Measurements from ENCODE around the gene TYRP1.
"Not testable (repeated sequence)": the region's sequence is repeated elsewhere in the genome, so short reads cannot be mapped to it uniquely, and the experiment has no call there.

TYRP1 gene, protein sequence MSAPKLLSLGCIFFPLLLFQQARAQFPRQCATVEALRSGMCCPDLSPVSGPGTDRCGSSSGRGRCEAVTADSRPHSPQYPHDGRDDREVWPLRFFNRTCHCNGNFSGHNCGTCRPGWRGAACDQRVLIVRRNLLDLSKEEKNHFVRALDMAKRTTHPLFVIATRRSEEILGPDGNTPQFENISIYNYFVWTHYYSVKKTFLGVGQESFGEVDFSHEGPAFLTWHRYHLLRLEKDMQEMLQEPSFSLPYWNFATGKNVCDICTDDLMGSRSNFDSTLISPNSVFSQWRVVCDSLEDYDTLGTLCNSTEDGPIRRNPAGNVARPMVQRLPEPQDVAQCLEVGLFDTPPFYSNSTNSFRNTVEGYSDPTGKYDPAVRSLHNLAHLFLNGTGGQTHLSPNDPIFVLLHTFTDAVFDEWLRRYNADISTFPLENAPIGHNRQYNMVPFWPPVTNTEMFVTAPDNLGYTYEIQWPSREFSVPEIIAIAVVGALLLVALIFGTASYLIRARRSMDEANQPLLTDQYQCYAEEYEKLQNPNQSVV

DNA sequence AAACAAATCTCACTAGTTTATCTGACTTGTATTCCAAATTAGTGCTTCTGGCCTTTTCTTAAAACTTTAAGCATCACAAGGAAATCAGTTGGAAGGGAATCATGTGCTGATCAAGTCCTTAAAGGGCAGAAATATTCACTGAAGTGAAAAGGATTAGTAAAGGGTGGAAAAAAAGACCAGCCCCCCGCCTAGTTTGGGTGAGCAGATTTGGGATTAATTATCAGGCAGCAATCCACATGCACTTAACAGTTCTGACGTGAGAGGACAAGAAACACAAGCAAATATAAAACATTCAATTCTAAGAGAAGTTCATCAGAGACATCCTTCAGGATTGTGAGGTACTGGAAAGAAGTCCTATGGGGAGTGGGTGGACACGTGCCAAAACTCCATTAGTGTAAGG, at the start of gene TYRP1:
TYRP1 (plus strand) TSS at position 245 of the 400 bp plus-strand sequence. CDS start 612 bp downstream, outside the sequence.
- DNase-seq = no peak

DNA sequence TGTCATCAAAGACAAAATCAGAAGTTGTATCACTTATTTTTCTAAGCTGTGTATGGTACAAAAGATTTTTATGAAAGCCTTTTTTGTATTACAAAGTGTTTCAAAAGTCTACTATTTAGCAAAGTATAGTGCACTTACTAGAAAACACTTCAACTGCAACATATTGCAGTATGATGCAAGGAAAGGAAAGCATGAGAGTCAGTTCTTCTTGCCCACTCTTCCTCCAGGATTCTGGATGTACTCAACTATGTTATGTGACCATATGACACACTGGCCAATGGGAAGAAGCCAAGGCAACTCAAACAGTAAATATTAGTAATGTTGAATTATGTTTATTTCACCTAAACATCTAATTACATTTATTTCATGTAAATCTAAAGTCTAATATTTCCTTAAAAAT, 49.5 kb upstream of the TYRP1 start:
- no peak for DNase-seq

DNA sequence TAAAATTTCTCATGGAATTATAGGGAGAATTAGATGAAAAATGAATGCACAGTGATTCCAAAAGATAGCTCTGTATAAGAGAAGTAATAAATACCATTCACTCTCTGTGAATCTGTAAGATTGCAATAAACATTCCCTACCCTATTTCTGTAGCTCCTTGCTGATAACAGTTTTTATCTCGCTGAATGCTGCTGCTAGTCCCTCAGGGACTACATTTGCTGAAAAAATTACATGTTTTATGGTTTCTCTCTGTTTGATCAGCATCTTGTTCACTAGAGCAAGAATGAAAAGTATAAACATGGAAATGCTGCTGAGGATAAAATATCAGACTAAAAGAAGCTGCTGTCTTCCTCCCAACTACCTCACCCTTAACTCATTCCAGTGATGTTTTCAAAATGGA, 44.3 kb upstream of the TYRP1 start:
- DNase-seq = no peak

DNA sequence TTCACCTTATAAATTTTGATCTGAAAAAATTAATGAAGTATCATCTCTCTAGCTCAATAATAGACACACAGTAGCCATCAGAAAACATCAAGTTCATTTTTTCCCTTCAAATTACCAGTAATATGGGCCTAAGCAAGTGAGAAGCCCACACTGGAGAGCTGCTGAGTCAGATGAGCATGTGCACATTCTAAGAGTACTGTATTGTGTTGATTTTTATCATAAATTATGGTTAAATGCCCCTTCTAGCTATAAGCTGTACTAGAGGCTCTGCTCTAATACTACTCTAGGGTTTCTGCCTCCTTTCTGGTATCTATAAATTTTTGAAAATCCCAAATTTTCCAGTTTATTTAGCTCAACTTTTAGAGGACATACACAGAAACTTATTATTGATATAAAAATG, 42.1 kb upstream of the TYRP1 start:
- no peak for DNase-seq

DNA sequence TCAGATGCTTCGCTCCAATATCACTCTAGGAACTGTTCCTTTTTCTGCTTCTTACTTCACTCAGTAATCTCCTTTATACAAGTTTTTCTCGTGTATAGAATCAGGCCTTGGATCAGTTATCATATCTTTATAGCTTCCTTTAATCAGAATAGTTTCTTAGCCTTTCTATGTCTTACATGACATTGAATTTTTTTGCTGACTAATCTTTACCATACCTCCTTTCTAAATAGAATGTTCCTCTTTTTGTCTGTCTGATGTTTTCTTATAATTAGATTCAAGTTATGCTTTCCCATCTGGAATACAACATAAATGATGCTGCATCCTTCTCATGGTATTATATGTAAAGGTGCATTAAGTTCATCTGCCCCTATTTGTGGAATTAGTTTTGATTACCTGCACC, 40.2 kb upstream of the TYRP1 start:
- DNase-seq = no peak

DNA sequence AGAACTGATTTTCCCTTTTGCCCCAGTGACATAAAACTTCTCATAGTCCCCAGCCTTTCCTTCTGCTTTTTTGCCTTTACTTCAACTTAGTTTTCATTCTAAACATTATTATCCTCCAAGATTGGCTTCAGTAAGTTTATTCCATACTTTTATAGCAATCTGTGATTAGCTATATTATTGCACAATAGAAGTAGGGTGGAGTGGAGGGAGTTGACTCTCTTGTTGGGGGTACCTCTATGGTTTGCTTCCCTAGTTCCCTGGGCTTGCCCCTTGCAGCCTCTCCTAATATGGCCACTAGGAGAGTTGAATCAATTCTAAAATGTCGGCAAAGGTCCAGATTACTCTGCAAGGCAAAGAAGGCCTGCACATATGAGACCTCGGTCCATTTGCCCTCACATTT, 36.4 kb upstream of the TYRP1 start:
- DNase-seq = no peak

DNA sequence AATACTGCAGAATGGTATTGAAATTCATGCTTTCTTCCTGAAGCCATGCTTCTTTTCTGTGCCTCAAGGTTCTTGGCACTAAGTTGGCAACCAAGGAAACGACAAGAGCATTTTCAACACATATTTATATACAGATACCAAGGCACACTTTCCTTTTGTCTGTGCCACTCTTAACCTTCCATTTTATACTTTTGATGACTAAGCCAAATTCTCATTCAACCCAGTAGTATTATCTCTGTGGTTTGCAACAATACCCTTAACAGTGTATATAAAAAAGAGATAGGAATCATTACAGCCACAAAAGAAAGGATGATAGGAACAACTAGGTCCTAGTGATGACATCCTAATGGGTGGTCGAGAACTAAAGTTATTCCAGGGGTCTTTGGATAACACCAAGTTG, 36.0 kb upstream of the TYRP1 start:
- DNase-seq = no peak

DNA sequence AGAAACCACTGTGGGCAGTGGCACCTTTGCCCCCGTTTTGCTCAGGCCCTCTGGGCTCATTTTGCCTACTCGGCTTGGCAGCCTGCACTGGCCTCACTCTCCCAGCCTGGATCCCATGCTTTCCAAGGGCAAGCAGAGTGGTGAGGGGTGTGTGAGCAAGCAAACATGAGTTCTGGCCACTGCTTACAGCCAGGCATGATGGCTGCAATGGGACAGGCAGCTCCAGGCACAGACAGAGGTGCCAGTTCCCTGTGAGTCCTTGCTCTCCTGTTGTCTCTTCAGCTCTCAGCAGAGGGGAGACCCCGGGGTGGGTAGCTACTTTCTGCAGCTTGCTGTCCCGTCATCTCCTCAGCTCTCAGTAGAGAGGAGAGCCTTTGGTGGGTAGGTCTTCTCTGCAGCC, 35.2 kb upstream of the TYRP1 start:
- DNase-seq = no peak

DNA sequence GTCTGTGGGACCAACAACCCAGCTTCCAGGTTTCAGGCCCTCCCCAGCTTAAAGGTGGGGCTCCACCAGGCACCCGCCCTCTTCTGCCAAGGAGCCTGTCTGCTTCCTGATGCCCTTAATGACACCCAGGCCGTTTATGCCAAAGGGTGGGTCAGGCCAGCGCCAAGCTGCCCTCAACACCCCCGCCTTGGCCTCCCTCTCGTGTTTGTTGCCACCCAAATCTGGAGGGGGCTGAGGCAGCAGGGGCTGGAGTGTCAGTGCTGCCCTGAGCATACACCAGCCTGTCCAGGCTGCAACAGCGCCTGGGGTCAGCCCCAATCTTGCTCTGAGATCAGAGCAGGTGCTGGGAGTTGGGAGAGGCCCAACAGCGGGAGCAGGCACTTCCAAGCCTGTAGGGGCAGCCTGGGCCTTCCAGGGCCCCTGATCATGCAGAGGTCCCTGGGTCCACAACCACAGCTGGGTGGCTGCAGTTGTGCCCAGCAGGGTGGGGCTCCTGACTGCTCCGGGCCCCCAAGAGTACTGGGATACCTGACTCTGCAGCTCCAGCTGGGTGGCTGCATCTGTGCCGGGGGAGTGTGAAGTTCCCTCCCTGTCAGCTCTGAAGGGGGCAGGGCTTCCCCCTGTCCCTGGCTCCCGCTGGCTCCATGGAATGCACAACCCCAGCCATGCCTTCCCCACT, 34.5 kb upstream of the TYRP1 start:
- DNase-seq = no peak

DNA sequence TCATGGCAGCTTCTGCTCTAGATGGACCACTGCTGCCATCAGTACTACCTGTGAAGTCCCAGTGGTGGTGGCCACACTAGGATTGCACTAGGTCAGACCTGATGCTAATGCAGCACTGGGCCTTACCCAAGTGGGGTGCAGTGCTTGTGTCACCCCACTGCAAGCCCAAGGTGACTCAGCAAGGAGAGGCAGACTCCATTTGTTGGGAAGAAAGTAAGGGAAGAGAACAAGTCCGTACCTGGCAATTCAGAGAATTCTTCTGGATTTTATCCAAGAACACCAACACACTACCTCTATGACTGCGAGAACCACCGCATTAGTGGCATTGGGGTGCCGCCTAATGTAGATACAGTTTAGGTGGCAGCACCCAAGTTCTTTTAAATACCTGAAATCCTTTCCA, 34.0 kb upstream of the TYRP1 start:
- no peak for DNase-seq

DNA sequence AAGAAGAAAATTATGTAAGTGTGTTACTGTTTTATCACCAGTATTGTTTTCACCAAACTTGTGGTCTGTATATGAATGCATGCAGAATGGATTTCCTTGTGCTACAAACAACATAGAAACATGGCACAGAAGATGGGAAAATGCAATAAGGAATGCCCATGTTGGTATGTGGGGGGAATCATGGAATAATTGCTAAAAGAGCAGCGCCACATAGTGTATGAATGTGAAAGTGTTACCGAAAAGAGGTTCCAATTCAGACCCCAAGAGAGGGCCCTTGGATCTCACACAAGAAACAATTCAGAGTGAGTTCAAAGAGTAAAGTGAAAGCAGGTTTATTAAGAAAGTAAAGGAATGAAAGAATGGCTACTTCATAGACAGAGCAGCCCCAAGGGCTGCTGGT, 26.4 kb upstream of the TYRP1 start:
- DNase-seq = no peak

DNA sequence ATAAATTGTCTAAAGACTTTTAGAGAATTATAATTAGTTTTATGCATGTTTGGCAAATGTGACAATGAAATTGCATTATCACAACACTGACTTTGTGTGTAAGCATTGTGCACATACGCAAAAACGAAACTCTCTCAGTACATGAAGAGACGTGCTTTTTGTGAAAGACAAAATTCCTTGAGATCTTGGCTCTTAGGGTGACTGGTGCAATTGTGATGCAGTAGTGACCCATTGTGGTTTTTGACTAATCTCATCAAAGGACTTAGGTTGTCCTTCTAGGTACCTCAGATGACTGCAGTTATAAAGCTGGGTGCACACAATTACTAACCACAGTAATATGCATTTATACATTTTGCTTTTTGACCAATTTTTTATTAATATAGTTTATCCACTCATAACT, 25.3 kb upstream of the TYRP1 start:
- no peak for DNase-seq

DNA sequence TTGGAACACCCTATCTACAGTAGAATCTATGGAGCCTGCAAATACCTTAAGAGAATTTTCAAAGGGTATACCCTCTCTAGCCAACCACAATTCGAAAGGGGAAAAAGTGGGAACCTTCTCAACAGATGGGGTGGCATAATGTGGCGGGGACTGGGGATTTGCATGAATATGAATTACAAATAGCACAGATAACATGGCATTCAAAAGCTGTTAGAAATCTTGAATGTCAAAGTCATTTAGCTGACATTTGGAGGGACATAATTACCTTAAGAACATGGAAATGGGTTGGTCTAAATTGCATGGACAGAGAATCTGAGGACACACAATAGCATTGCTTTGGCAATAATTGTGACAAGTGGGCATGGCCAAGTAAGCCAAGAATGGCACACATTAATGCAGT, 23.2 kb upstream of the TYRP1 start:
- no peak for DNase-seq

DNA sequence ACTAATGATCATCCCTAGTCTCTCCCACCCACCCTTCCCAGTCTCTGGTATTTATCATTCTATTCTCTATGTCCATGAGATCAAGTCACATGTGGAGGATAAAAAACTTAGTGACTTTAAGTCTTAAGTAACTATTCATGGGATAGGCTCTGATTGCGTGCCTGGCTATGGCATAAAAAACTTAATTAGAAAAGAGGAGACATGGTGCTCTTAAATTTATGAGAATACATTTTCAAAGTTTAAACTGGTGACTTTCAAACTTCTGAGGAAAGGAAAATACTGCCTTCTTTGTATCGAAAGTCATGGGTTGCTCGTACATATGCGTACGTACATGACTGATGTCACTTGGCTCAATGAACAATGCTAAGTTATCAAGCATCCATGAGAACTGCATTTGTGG, 18.2 kb upstream of the TYRP1 start:
- no peak for DNase-seq

DNA sequence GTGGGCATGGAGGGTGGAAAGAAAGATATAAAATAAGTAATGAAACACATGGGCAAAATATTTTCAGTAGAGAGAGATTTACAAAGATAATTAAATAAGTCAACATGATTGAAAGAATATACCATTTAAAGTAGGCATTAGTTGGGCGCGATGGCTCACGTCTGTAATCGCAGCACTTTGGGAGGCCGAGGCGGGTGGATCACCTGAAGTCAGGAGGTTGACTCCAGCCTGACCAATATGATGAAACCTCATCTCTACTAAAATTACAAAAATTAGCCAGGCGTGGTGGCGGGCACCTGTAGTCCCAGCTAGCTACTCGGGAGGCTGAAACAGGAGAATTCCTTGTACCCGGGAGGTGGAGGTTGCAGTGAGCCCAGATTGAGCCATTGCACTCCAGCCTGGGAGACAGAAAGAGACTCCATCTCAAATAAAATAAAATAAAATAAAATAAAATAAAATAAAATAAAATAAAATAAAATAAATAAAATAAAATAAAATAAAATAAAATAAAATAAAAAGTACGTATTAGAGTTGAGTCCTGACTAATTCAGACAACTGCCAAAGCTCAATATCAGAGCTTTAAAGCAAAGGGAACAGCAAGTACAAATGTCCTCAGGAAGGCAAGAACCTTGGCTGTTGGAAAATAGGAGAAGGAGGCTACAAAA, 15.6 kb upstream of the TYRP1 start:
- DNase-seq = not testable (repeated sequence)

DNA sequence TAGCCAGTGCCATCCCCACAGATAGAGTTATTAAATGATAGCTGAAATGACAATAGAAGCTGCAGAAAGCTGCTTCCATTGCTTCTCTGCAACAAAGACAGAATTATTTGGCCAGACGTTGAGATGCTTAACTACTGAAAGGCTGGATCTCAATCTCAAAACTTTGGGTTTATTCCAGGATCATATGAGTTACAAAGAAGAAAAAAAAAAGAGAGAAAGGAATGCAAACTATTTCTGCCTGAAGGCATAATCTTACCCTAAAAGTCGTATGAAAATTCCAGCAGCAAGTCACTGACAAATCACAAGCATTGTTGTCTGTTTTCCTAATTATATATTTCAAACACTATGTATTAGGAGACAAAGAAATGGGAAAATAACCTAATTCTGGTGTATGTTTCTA, 12.8 kb upstream of the TYRP1 start:
- no peak for DNase-seq

DNA sequence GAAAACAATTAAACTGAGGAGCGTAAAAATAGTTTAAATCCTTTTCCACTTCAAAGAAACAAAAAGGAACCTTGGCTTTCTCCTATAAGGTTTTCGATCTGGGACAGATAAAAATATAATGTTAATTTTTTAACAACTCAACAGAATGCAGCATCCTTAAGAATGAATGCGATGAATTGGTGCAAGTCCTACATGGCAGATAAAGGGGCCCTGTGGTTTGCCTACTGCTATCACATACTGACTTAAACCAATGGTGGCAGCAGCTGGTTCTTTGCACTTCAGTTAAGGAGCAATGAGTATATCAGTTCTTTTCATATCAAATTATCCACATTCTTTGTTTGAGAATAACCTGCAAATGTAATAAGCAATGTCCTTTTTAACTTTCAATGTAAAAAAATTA, 12.4 kb upstream of the TYRP1 start:
- no peak for DNase-seq

DNA sequence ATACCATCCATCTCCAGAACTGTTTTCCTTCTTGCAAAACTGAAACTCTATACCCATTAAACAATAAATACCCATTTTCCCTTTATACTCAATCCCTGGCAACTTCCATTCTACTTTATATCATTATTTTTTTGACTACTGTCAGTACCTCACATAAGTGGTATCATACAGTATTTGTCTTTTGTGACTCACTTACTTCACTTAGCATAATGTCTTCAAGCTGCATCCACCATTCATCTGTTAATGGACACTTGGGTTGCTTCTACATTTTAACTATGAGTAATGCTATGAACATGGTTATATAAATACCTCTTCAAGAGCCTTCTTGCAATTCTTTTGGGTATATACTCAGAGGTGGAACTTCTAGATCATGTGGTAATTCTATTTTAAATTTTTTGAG, 11.6 kb upstream of the TYRP1 start:
- no peak for DNase-seq

DNA sequence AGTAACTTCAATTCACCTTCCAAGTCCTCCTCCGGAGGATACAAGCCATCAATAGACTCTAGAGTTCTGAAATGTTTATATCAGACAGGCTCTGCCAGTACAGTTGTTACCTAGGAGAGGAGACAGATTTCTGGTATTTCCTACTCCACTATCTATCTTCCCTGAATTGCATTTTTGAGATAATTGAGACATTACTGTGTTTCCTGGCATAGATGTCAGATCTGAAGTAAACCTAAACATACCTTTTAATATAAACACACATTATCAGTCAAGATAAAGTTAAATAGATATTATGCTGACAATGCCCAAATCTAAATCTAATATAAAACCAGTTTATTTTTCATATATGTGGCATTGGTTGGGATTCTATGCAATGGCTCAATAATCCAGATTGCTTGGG, 8.2 kb upstream of the TYRP1 start:
- no peak for DNase-seq

DNA sequence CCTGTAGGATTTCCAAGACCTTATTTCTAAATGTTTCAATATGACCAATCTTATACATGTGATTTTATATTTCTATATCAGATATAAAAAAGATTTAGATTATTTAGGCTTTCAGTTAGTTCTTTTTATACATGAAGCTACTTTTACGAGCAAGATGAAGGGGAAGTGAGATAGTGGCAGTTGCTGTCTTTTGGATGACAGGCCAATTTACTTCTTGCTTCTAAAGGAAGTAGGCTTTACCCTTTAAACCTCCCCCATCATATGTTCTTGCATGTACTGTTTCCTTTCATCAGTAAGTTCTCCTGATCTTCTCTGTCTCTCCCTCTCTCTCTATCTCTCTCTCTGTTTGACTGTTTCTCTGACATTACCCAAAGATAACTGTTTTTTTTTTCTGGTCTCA, 4.0 kb upstream of the TYRP1 start:
- no peak for DNase-seq

DNA sequence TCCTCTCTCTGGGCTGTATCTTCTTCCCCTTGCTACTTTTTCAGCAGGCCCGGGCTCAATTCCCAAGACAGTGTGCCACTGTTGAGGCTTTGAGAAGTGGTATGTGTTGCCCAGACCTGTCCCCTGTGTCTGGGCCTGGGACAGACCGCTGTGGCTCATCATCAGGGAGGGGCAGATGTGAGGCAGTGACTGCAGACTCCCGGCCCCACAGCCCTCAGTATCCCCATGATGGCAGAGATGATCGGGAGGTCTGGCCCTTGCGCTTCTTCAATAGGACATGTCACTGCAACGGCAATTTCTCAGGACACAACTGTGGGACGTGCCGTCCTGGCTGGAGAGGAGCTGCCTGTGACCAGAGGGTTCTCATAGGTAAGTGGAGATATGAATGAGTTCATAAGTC, 828 bp downstream of the TYRP1 start:
- no peak for DNase-seq

DNA sequence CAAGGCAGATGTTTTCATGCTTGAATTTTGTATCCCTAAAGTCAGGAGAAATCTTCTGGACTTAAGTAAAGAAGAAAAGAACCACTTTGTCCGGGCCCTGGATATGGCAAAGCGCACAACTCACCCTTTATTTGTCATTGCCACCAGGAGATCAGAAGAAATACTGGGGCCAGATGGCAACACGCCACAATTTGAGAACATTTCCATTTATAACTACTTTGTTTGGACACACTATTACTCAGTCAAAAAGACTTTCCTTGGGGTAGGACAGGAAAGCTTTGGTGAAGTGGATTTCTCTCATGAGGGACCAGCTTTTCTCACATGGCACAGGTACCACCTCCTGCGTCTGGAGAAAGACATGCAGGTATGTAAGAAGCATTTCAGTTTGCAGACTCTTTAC, 2.3 kb downstream of the TYRP1 start:
- no peak for DNase-seq

DNA sequence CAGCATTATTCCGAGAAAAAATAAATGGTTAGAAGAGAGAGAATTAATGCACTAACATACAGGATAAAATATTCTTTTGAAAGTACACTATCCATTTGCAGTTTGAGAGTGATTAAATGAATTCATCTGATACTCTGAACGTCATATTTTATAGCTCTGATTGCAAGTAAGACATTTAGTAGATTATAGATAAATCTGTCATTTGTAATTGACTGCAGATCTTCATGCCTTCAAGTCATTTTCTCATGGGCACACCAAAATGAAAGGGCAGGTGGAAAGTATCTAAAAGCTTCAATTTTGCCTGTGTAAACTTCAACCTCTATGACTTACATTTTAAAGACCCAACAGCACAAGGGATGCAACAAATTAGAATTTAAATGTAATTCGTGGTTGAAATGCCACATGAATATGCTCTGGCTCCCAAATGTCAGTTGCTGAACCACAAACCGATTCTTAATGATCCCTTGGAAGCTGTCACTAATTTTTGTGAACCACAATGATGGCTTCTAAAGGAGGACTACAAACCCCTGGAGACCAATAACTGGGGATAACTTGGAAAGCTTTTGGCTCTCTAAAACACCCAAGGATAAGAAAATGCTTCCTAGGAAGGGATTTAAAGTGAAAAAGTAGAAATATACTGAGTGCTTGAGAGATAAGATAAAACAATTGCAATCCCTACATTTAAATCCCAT, 3.9 kb downstream of the TYRP1 start:
- no peak for DNase-seq
